GM12891 (cell line): ENCODE results near the gene ETS2.
A peak's percentile ranks its signal among the peaks of the same experiment; 100 is the strongest.

ENCODE experiments used
- DNase-seq: peaks from one replicate; pipeline ENCODE4 v3.0.0; 2011; ENCODE audit warnings: low spot score; ENCODE audit not compliant: insufficient read length
- FAIRE-seq: peaks from 2 replicates; lab custom pipeline; 2011; peaks lifted over from hg19 to GRCh38; lab: Jason Lieb, UNC
- PAX5 ChIP-seq: IDR thresholded peaks from 2 replicates; pipeline ENCODE4 v1.6.1; 2011; ENCODE audit warnings: low read length, moderate library complexity, mild to moderate bottlenecking; ENCODE audit not compliant: insufficient read depth, severe bottlenecking
- POLR2A ChIP-seq: IDR thresholded peaks from 2 replicates; pipeline ENCODE4 v1.6.1; 2011; ENCODE audit warnings: low read depth, low read length, control low read depth
- POLR2AphosphoS5 ChIP-seq: IDR thresholded peaks from 2 replicates; pipeline ENCODE4 v1.6.1; 2011; ENCODE audit warnings: low read depth, low read length, control low read depth
- POU2F2 ChIP-seq: IDR thresholded peaks from 2 replicates; pipeline ENCODE4 v1.6.1; 2011; ENCODE audit warnings: low read depth, mild to moderate bottlenecking, control low read depth, low read length, moderate library complexity
- SPI1 ChIP-seq: IDR thresholded peaks from 2 replicates; pipeline ENCODE4 v1.6.1; 2011; ENCODE audit warnings: low read depth, low read length, control low read depth
- TAF1 ChIP-seq: IDR thresholded peaks from 2 replicates; pipeline ENCODE4 v1.6.1; 2011; ENCODE audit warnings: low read depth, low read length, control low read depth

Gene ETS2

GRCh38 chr21:38809198-38809878 lies 3.6 kb downstream of the ETS2 start:
- FAIRE-seq (no peak), DNase-seq (no peak)
- TF ChIP-seq TAF1 (no peak), POLR2A (no peak), PAX5 (no peak), POU2F2 (no peak), POLR2AphosphoS5 (no peak), SPI1 (peak; percentile 78)

DNA sequence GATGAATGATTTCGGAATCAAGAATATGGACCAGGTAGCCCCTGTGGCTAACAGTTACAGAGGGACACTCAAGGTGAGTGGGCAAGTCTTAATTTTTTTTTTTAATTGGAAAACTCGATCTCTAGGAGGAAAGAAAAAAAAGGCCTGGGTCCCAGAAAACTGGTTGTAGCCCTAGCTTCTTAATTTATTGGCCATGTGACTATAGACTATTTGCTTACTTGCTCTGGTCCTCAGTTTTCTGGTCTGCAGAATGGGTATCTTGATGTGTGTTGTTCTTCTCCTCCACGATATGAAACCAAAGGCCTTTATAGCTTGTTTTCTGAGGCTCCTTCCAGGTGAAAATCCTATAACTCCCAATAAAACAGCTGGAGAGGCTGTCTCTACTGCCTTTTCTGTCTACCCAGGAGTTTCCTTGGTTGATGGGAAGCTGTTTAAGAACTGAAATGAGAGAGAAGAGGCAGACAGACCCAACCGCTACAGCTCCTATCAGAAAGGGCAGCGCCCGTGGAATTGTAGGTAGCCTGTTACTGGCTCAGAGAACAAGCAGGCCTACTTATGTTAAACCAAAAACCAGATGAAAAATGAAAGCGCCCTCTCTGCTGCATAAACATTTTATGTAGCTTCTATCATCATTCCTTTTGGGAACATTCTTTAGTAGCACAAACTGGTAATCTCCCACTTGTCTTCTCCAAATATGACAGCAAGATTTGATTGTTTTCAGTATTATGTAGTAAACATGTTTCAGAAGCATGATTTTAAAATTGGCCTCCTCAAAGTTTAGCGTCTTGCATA lies 4.5 kb downstream of the ETS2 start:
- DNase-seq (no peak), FAIRE-seq (no peak)
- TF ChIP-seq SPI1 (no peak), POLR2A (no peak), TAF1 (no peak), PAX5 (no peak), POLR2AphosphoS5 (no peak), POU2F2 (no peak)

- TF ChIP-seq PAX5 (no peak), TAF1 (no peak), POLR2AphosphoS5 (no peak), POU2F2 (no peak), SPI1 (no peak), POLR2A (no peak)
- DNase-seq (no peak), FAIRE-seq (no peak)
Measured at GRCh38 chr21:38810826-38811164, 5.1 kb downstream of the ETS2 start.

DNA sequence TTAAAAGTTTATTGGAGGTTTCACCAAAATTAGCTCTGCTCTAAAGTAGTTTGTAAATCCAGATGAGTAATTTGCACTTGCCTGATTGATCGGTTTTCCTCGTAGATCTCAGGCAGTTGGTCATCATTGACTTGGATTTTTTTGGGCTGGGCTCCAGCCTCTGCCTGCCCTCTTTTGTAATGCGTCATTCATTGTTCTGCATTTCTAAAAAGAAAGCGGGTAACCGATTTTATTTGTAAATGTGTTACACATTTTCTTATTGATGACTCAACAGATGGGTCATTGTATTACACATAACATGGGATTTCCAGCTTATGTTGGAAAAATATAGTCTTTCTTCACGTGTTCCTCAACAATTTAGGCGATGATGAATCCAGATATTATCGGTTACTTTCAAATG lies 5.5 kb downstream of the ETS2 start:
- FAIRE-seq (no peak), DNase-seq (no peak)
- TF ChIP-seq SPI1 (no peak), POLR2AphosphoS5 (no peak), TAF1 (no peak), PAX5 (no peak), POLR2A (no peak), POU2F2 (no peak)

DNA sequence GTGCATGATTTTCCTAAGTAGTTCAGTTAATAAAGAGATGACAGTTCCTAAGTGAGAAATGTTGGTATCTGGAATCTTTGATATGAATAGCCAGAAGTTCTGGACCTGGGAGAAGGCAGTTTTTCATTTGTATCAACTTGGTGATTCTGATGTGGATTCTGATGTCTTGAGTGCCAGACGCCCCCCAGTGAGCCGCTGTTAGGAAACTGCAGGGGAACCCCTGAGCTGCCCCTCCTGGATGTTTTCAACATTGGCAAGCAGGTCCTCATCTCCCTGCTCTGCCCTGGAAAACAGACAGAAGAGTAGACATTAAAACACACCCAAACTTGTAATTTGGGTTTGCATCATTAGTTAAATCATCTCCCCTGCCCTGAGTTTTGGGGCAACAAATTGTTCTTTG lies 7.4 kb downstream of the ETS2 start:
- DNase-seq (no peak), FAIRE-seq (no peak)
- no peak for TF ChIP-seq POLR2A
- no peak for TF ChIP-seq TAF1
- no peak for TF ChIP-seq PAX5
- no peak for TF ChIP-seq SPI1
- no peak for TF ChIP-seq POLR2AphosphoS5
- no peak for TF ChIP-seq POU2F2

- FAIRE-seq = no peak
- TF ChIP-seq TAF1 (no peak), POLR2AphosphoS5 (no peak)
- no peak for DNase-seq
Measured at GRCh38 chr21:38813547-38813946, 7.8 kb downstream of the ETS2 start.

DNA sequence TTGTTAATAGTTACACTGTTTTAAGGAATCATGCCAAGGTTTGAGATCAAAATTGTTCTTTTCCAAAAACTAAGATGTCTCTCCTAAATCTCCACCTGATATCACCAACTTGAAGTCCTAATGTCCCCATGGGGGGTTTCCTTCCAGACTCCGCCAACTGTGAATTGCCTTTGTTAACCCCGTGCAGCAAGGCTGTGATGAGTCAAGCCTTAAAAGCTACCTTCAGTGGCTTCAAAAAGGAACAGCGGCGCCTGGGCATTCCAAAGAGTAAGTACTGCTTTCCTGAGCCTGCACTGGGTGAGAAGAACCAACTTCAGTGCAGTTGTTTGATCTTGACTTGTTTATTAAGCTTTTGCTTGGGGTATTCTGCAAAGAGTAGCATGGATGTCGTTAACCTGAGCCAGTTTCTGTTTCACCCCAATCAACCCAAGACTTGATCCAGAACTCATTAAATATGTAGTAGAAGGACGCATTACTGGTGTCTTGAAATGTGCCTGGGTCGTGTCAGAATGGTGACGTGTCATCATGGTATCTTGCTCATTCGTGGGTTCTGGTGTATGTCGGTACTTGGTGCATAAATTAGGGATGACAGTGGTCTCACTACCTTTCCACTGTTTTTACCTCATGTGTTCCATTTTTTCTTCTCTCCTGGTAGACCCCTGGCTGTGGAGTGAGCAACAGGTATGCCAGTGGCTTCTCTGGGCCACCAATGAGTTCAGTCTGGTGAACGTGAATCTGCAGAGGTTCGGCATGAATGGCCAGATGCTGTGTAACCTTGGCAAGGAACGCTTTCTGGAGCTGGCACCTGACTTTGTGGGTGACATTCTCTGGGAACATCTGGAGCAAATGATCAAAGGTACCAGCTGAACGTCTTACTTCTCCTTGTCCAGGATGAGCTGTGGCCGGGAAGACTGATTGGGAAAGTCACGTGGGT lies 8.7 kb downstream of the ETS2 start:
- FAIRE-seq (no peak), DNase-seq (no peak)
- TF ChIP-seq POU2F2 = no peak

GRCh38 chr21:38815060-38815405 lies 9.3 kb downstream of the ETS2 start:
- no peak for DNase-seq
- TF ChIP-seq POU2F2 (no peak), POLR2A (no peak), SPI1 (no peak), PAX5 (no peak), TAF1 (no peak)
- no peak for FAIRE-seq

- no peak for FAIRE-seq
- no peak for TF ChIP-seq TAF1
- no peak for TF ChIP-seq POLR2A
- TF ChIP-seq PAX5 = no peak
- TF ChIP-seq POU2F2 = no peak
- no peak for TF ChIP-seq POLR2AphosphoS5
- TF ChIP-seq SPI1 = no peak
- no peak for DNase-seq
Measured at GRCh38 chr21:38816400-38816977, 10.8 kb downstream of the ETS2 start.
